Measurements from ENCODE around the gene HPCAL4. TPM values are rescaled to one million over a fixed set of nuclear protein-coding genes. Genes with fewer than 3 reads are reported as not detected.

Gene HPCAL4
- total RNA-seq, 1 experiment from 2014 or later, result 0.15 TPM

- peak within 1 kb of the TSS; percentile 35 for H3K4me2 ChIP-seq (ENCODE audit: low read depth, low read length, poor library complexity, severe bottlenecking)
- DNase-seq, result no peak
- no peaks in the 10 kb centered on the region for H3K79me2 ChIP-seq (ENCODE audit: low read length)
- H3K9me2 ChIP-seq (replicated peaks; ENCODE audit: insufficient read depth, low read length), result no peaks in the 10 kb centered on the region
- H3K27me3 ChIP-seq (ENCODE audit: low read length), result no peaks in the 10 kb centered on the region
- H3K4me3 ChIP-seq (ENCODE audit: low read length), result no peak within 1 kb of the TSS
- H3K36me3 ChIP-seq (ENCODE audit: insufficient read depth, low read length), result no peaks in the 10 kb centered on the region
- H2AFZ ChIP-seq (ENCODE audit: low read length), result no peak within 1 kb of the TSS
- no peak within 1 kb of the TSS for H3K9ac ChIP-seq (ENCODE audit: low read length)
- H3K9me3 ChIP-seq (ENCODE audit: low read length), result no peaks in the 10 kb centered on the region
- no peak within 1 kb of the TSS for H3K27ac ChIP-seq (ENCODE audit: low read length)
- no peaks in the 10 kb centered on the region for H3K4me1 ChIP-seq (ENCODE audit: low read length)
- H4K20me1 ChIP-seq (ENCODE audit: insufficient read depth, low read depth, low read length), result no peaks in the 10 kb centered on the region
Observed at GRCh38 chr1:39671793-39672550, 19.3 kb downstream of the HPCAL4 start, which contains the start of gene NT5C1A. Gene NT5C1A (minus strand): TSS chr1:39672107. CDS start chr1:39672038, 69 bp downstream.

GRCh38 chr1:39671433-39671792 is 19.8 kb downstream of the HPCAL4 start:
- no peak overlapping the region for H3K4me3 ChIP-seq (ENCODE audit: low read length)

GRCh38 chr1:39670689-39671088 is 20.5 kb downstream of the HPCAL4 start:
- no peaks in the 10 kb centered on the region for H4K20me1 ChIP-seq (ENCODE audit: insufficient read depth, low read depth, low read length)
- H3K4me1 ChIP-seq (ENCODE audit: low read length), result no peaks in the 10 kb centered on the region
- no peak overlapping the region for H3K9ac ChIP-seq (ENCODE audit: low read length)
- H3K4me2 ChIP-seq (ENCODE audit: low read depth, low read length, poor library complexity, severe bottlenecking), result no peak overlapping the region
- H3K36me3 ChIP-seq (ENCODE audit: insufficient read depth, low read length), result no peaks in the 10 kb centered on the region
- no peak overlapping the region for H3K4me3 ChIP-seq (ENCODE audit: low read length)
- no peak overlapping the region for H2AFZ ChIP-seq (ENCODE audit: low read length)
- no peaks in the 10 kb centered on the region for H3K79me2 ChIP-seq (ENCODE audit: low read length)
- H3K27me3 ChIP-seq (ENCODE audit: low read length), result no peaks in the 10 kb centered on the region
- no peaks in the 10 kb centered on the region for H3K9me2 ChIP-seq (replicated peaks; ENCODE audit: insufficient read depth, low read length)
- no peaks in the 10 kb centered on the region for H3K9me3 ChIP-seq (ENCODE audit: low read length)
- no peak overlapping the region for H3K27ac ChIP-seq (ENCODE audit: low read length)
- DNase-seq, result no peak

More at GRCh38 chr1:39671433-39671792, 19.8 kb downstream of the HPCAL4 start:
- Histone ChIP-seq H2AFZ (ENCODE audit: low read length) (no peak overlapping the region), H3K36me3 (ENCODE audit: insufficient read depth, low read length) (no peaks in the 10 kb centered on the region), H3K9me3 (ENCODE audit: low read length) (no peaks in the 10 kb centered on the region), H3K4me1 (ENCODE audit: low read length) (no peaks in the 10 kb centered on the region), H3K27me3 (ENCODE audit: low read length) (no peaks in the 10 kb centered on the region), H3K9me2 (replicated peaks; ENCODE audit: insufficient read depth, low read length) (no peaks in the 10 kb centered on the region), H3K9ac (ENCODE audit: low read length) (no peak overlapping the region), H4K20me1 (ENCODE audit: insufficient read depth, low read depth, low read length) (no peaks in the 10 kb centered on the region), H3K4me2 (ENCODE audit: low read depth, low read length, poor library complexity, severe bottlenecking) (no peak overlapping the region), H3K27ac (ENCODE audit: low read length) (no peak overlapping the region), H3K79me2 (ENCODE audit: low read length) (no peaks in the 10 kb centered on the region)
- no peak for DNase-seq

GRCh38 chr1:39668894-39669293 is 22.3 kb downstream of the HPCAL4 start:
- Histone ChIP-seq H3K36me3 (ENCODE audit: insufficient read depth, low read length) (no peaks in the 10 kb centered on the region), H3K79me2 (ENCODE audit: low read length) (no peaks in the 10 kb centered on the region), H3K27ac (ENCODE audit: low read length) (no peak overlapping the region), H3K9me3 (ENCODE audit: low read length) (no peaks in the 10 kb centered on the region), H3K27me3 (ENCODE audit: low read length) (no peaks in the 10 kb centered on the region), H3K9me2 (replicated peaks; ENCODE audit: insufficient read depth, low read length) (no peaks in the 10 kb centered on the region), H3K4me1 (ENCODE audit: low read length) (peaks cover 3% of the 10 kb centered on the region), H4K20me1 (ENCODE audit: insufficient read depth, low read depth, low read length) (no peaks in the 10 kb centered on the region), H2AFZ (ENCODE audit: low read length) (no peak overlapping the region), H3K4me3 (ENCODE audit: low read length) (no peak overlapping the region), H3K9ac (ENCODE audit: low read length) (no peak overlapping the region), H3K4me2 (ENCODE audit: low read depth, low read length, poor library complexity, severe bottlenecking) (no peak overlapping the region)
- DNase-seq, result no peak

DNA sequence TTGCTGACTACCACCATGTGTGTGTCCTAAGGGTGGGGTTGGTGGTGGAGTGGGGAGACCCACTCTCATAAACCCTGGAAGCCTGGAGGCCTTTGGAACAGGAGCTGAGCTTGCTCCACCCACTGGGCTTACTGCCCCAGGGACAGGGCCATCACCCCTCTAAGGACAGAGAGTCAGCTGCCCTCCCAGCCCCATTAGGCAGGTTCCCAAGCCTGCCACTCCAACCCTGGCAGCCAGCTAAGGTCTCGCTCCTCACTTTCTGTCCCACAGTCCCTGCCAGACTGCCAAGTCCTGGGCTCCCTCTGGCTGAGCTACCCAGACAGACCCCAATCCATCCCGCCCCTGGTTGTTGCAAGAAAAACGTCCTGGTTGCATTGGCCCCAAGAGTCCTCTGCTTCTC is 23.1 kb downstream of the HPCAL4 start:
- Histone ChIP-seq H3K4me1 (ENCODE audit: low read length) (peaks cover 9% of the 10 kb centered on the region), H2AFZ (ENCODE audit: low read length) (no peak overlapping the region), H3K4me3 (ENCODE audit: low read length) (no peak overlapping the region), H3K27ac (ENCODE audit: low read length) (no peak overlapping the region), H3K9me3 (ENCODE audit: low read length) (no peaks in the 10 kb centered on the region), H3K79me2 (ENCODE audit: low read length) (no peaks in the 10 kb centered on the region), H4K20me1 (ENCODE audit: insufficient read depth, low read depth, low read length) (no peaks in the 10 kb centered on the region), H3K27me3 (ENCODE audit: low read length) (no peaks in the 10 kb centered on the region), H3K9ac (ENCODE audit: low read length) (no peak overlapping the region), H3K4me2 (ENCODE audit: low read depth, low read length, poor library complexity, severe bottlenecking) (no peak overlapping the region), H3K9me2 (replicated peaks; ENCODE audit: insufficient read depth, low read length) (no peaks in the 10 kb centered on the region), H3K36me3 (ENCODE audit: insufficient read depth, low read length) (no peaks in the 10 kb centered on the region)
- DNase-seq, result no peak

DNA sequence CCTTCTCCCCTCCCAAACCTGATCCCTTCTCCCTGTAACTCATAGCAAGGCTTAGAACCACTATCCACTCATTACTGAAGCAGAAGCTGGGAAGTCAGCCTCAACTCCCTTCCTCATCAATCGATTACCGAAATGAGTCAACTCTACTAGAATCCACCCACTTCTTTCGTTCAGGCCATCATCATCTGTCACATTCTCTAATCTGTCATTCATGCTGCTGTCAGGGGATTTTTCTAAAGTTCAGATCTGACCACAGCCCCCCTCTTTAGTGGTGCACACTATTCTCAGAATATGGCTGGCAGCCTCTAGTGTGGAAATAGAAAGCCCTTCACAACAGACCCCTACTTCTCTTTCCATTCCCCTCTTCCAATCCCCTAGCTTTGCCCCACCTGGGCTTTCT is 24.5 kb downstream of the HPCAL4 start:
- Histone ChIP-seq H3K9ac (ENCODE audit: low read length) (no peak overlapping the region), H3K27ac (ENCODE audit: low read length) (no peak overlapping the region), H3K79me2 (ENCODE audit: low read length) (no peaks in the 10 kb centered on the region), H3K27me3 (ENCODE audit: low read length) (no peaks in the 10 kb centered on the region), H2AFZ (ENCODE audit: low read length) (no peak overlapping the region), H3K4me2 (ENCODE audit: low read depth, low read length, poor library complexity, severe bottlenecking) (no peak overlapping the region), H3K4me1 (ENCODE audit: low read length) (peaks cover 9% of the 10 kb centered on the region), H3K36me3 (ENCODE audit: insufficient read depth, low read length) (no peaks in the 10 kb centered on the region), H4K20me1 (ENCODE audit: insufficient read depth, low read depth, low read length) (no peaks in the 10 kb centered on the region), H3K9me2 (replicated peaks; ENCODE audit: insufficient read depth, low read length) (no peaks in the 10 kb centered on the region), H3K4me3 (ENCODE audit: low read length) (no peak overlapping the region), H3K9me3 (ENCODE audit: low read length) (no peaks in the 10 kb centered on the region)
- no peak for DNase-seq

GRCh38 chr1:39663559-39663958 is 27.7 kb downstream of the HPCAL4 start:
- H3K9ac ChIP-seq (ENCODE audit: low read length), result peak overlapping the region; percentile 69
- H3K9me2 ChIP-seq (replicated peaks; ENCODE audit: insufficient read depth, low read length), result no peaks in the 10 kb centered on the region
- H3K4me1 ChIP-seq (ENCODE audit: low read length), result peaks cover 9% of the 10 kb centered on the region
- no peaks in the 10 kb centered on the region for H3K36me3 ChIP-seq (ENCODE audit: insufficient read depth, low read length)
- H3K27me3 ChIP-seq (ENCODE audit: low read length), result no peaks in the 10 kb centered on the region
- peak overlapping the region; percentile 97 for H2AFZ ChIP-seq (ENCODE audit: low read length)
- peak overlapping the region; percentile 64 for H3K4me3 ChIP-seq (ENCODE audit: low read length)
- H3K27ac ChIP-seq (ENCODE audit: low read length), result peak overlapping the region; percentile 47
- DNase-seq, result peak; percentile 88
- H4K20me1 ChIP-seq (ENCODE audit: insufficient read depth, low read depth, low read length), result no peaks in the 10 kb centered on the region
- no peaks in the 10 kb centered on the region for H3K9me3 ChIP-seq (ENCODE audit: low read length)
- no peaks in the 10 kb centered on the region for H3K79me2 ChIP-seq (ENCODE audit: low read length)
- peak overlapping the region; percentile 77 for H3K4me2 ChIP-seq (ENCODE audit: low read depth, low read length, poor library complexity, severe bottlenecking)

DNA sequence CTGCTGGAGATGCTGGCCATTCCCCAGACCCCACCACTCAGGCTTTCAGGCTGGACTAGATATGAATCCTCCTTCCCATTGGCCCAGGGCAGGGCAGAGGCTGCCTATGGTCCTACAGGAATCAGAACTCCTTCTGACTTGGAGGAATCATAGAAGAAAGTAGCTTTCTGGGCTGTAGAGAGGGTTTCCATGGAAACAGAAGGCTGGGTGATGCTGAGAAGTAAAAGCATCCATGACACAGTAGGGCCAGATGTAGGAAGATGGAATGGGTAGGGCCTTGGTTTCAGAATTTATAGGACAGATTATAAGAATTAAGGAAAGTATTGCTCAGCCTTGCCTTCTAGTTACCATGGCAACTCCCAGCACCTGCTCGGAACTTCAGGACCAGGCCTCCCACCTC is 28.4 kb downstream of the HPCAL4 start:
- H3K27me3 ChIP-seq (ENCODE audit: low read length), result no peaks in the 10 kb centered on the region
- H3K4me2 ChIP-seq (ENCODE audit: low read depth, low read length, poor library complexity, severe bottlenecking), result no peak overlapping the region
- H3K36me3 ChIP-seq (ENCODE audit: insufficient read depth, low read length), result no peaks in the 10 kb centered on the region
- H3K79me2 ChIP-seq (ENCODE audit: low read length), result no peaks in the 10 kb centered on the region
- no peaks in the 10 kb centered on the region for H3K9me3 ChIP-seq (ENCODE audit: low read length)
- no peaks in the 10 kb centered on the region for H3K9me2 ChIP-seq (replicated peaks; ENCODE audit: insufficient read depth, low read length)
- no peak overlapping the region for H3K4me3 ChIP-seq (ENCODE audit: low read length)
- H2AFZ ChIP-seq (ENCODE audit: low read length), result no peak overlapping the region
- no peak overlapping the region for H3K9ac ChIP-seq (ENCODE audit: low read length)
- H3K27ac ChIP-seq (ENCODE audit: low read length), result no peak overlapping the region
- H4K20me1 ChIP-seq (ENCODE audit: insufficient read depth, low read depth, low read length), result no peaks in the 10 kb centered on the region
- no peak for DNase-seq
- peaks cover 9% of the 10 kb centered on the region for H3K4me1 ChIP-seq (ENCODE audit: low read length)
